ENCODE results near the gene NXPH4.

- TF ChIP-seq POLR2A (IDR thresholded peaks at IDR 0.05): no peak
- TF ChIP-seq, protein P1, sequence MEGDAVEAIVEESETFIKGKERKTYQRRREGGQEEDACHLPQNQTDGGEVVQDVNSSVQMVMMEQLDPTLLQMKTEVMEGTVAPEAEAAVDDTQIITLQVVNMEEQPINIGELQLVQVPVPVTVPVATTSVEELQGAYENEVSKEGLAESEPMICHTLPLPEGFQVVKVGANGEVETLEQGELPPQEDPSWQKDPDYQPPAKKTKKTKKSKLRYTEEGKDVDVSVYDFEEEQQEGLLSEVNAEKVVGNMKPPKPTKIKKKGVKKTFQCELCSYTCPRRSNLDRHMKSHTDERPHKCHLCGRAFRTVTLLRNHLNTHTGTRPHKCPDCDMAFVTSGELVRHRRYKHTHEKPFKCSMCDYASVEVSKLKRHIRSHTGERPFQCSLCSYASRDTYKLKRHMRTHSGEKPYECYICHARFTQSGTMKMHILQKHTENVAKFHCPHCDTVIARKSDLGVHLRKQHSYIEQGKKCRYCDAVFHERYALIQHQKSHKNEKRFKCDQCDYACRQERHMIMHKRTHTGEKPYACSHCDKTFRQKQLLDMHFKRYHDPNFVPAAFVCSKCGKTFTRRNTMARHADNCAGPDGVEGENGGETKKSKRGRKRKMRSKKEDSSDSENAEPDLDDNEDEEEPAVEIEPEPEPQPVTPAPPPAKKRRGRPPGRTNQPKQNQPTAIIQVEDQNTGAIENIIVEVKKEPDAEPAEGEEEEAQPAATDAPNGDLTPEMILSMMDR (IDR thresholded peaks at IDR 0.05): no peak
These were observed 34.4 kb downstream of the NXPH4 start, which contains the start of gene STAC3 for GRCh38 chr12:57250956-57251355.

Measured in adrenal gland (tissue), 5 donors.